ENCODE measurements around the gene MME. TPM values are rescaled to one million over a fixed set of nuclear protein-coding genes. Genes with fewer than 3 reads are reported as not detected.
"Not testable (repeated sequence)": the region's sequence is repeated elsewhere in the genome, so short reads cannot be mapped to it uniquely, and the experiment has no call there.

MME gene
- total RNA-seq, 1 experiment from 2014 or later: 19.5 TPM

DNA sequence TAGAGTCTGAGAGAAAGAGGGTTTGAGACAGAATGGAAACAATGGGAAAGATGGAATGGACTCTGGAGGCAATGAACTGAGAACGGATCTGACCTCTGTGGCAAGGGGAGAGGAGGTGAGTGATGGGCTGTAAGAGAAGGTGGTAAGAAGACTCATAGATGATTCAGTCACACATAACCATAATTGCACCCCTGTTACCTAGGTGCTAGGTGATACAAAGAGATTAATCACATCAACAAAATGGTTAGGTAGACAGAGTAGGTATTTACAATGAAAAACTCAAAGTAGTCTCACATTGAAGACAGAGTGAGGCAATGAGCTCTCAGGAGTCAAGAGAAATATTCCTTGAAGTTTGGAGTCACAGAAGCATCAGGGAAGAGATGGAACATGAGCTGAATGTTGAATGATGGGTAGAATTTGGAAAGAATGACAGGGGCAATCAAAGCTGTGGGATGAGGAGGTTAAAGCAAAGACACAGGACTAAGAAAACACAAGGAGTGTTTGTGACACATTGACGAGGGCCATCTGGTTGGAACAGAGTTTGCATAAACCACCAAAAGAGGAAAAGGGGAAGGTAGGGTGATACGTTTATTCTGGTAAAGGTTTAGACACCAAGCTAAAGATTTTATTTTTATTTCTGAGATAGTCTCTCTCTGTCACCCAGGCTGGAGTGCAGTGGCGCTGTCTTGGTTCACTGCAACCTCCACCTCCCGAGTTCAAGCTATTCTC lies 32.7 kb downstream of the MME start:
- DNase-seq (ENCODE audit: low read depth, low spot score): no peak

DNA sequence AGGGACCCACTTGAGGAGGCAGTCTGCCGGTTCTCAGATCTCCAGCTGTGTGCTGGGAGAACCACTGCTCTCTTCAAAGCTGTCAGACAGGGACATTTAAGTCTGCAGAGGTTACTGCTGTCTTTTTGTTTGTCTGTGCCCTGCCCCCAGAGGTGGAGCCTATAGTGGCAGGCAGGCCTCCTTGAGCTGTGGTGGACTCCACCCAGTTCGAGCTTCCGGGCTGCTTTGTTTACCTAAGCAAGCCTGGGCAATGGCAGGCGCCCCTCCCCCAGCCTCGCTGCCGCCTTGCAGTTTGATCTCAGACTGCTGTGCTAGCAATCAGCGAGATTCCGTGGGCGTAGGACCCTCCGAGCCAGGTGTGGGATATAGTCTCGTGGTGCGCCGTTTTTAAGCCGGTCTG lies 44.6 kb downstream of the MME start:
- DNase-seq (ENCODE audit: low read depth, low spot score); in situ Hi-C loops (cut with HindIII; ENCODE audit: low pct_unique_long_range_greater_than_20kb, low sequenced_read_pairs): not testable (repeated sequence)

More for the DNA sequence above, 32.7 kb downstream of the MME start:
- in situ Hi-C loops (cut with HindIII; ENCODE audit: low pct_unique_long_range_greater_than_20kb, low sequenced_read_pairs): no loop called here

DNA sequence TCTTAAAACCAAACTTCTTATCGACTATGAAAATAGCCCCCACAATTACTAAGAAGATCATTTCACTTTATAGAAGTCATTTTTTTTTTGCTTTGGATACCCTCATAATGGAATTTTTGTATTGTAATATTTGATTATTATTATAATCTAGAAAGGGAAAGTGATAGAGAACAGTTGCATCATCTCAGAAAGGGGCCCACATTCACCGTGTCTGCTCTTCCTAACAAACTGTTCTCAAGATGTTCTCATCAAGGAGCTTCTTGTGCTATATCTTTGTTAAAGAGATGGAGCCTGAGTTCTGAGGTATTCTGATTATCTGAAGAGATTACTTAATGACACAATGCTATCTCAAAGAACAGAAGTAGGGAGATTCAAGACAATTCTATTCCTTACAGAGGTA lies 49.3 kb downstream of the MME start:
- in situ Hi-C loops (cut with HindIII; ENCODE audit: low pct_unique_long_range_greater_than_20kb, low sequenced_read_pairs): no loop called here

DNA sequence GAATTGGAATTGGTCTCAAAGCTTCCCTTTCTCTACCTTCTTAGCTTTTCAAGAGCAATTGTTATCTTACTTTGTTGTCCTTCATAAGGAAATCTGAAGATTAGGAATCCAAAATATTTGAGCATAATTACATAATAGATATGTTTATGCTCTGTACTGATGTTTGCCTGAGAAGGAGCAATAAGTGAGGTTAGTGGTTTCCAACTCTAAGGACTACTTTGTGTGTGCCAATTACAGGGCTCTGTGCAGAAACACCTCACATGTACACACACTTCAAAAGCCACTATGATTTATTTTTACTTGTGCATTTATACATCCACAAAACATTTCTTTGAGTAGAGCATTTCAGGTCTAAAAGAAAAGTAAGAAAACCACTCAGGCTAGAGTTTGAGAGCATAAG lies 49.9 kb downstream of the MME start:
- in situ Hi-C loops (cut with HindIII; ENCODE audit: low pct_unique_long_range_greater_than_20kb, low sequenced_read_pairs): no loop called here
- no peak for DNase-seq (ENCODE audit: low read depth, low spot score)

More for the DNA sequence above, 49.3 kb downstream of the MME start:
- no peak for DNase-seq (ENCODE audit: low read depth, low spot score)

DNA sequence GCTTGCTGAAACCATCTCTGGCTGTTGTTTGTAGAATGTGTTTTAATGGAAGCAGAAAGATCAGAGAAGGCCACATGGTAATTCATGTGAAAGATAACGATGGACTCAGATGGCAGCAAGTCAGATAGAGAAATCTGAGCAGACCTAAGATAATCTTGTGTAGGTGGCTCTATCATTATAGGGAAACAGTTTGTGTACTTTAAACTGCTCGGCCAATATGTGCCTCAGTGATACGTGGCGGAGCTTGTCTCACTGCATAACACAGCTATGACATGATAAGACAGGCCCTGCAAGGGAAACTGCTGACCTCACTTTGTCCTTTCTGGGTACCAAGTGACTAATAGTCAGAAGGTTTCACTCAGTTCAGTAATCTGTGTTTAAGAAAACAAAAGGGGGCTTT lies 51.0 kb downstream of the MME start:
- peak; percentile 14 for DNase-seq (ENCODE audit: low read depth, low spot score)
- in situ Hi-C loops (cut with HindIII; ENCODE audit: low pct_unique_long_range_greater_than_20kb, low sequenced_read_pairs): no loop called here

DNA sequence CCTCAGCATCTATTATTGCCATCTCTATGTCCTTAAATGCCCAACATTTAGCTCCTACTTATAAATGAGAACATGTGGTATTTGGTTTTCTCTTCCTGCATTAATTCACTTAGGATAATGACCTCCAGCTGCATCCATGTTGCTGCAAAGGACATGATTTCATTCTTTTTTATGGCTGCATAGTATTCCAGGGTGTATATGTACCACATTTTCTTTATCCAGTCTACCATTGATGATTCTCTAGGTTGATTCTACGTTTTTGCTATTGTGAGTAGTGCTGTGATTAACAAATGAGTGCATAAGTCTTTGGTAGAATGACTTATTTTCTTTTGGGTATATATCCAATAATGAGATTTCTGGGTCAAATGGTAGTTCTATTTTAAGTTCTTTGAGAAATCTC lies 54.2 kb downstream of the MME start:
- in situ Hi-C loops (cut with HindIII; ENCODE audit: low pct_unique_long_range_greater_than_20kb, low sequenced_read_pairs): not testable (repeated sequence)

DNA sequence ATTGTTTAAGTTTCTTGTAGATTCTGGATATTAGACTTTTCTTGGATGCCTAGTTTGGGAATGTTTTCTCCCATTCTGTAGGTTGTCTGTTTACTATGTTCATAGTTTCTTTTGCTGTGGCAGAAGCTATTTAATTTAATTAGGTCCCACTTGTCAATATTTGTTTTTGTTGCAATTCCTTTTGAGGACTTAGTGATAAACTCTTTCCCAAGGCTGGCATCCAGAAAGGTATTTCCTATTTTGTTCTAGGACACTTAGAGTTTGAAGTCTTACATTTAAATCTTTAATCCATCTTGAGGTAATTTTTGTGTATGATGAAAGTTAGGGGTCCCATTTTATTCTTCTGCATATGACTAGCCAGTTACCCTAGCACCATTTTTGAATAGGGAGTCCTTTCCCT lies 54.9 kb downstream of the MME start:
- in situ Hi-C loops (cut with HindIII; ENCODE audit: low pct_unique_long_range_greater_than_20kb, low sequenced_read_pairs): no loop called here

More for the DNA sequence above, 54.2 kb downstream of the MME start:
- not testable (repeated sequence) for DNase-seq (ENCODE audit: low read depth, low spot score)

DNA sequence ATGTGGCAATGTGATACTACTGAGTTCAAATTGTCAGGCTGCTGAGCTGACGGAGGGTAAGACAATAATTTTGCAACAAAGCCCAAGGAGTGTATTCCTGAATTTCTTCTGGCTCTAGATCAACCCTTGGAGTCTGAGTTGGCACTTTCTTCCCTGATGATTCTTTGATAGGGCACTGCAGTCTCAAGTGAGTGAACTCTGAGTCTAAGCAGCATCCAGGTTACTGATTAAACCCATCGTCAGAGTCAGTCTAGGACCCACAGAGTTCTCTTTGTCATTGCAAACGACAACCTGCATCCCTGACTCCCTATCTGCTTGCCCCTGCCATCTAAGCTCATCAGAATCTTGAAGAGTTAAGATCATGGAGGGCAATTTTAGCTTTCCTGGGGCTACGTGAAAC lies 58.6 kb downstream of the MME start:
- in situ Hi-C loops (cut with HindIII; ENCODE audit: low pct_unique_long_range_greater_than_20kb, low sequenced_read_pairs): no loop called here
- DNase-seq (ENCODE audit: low read depth, low spot score): no peak

More for the DNA sequence above, 54.9 kb downstream of the MME start:
- DNase-seq (ENCODE audit: low read depth, low spot score): no peak

DNA sequence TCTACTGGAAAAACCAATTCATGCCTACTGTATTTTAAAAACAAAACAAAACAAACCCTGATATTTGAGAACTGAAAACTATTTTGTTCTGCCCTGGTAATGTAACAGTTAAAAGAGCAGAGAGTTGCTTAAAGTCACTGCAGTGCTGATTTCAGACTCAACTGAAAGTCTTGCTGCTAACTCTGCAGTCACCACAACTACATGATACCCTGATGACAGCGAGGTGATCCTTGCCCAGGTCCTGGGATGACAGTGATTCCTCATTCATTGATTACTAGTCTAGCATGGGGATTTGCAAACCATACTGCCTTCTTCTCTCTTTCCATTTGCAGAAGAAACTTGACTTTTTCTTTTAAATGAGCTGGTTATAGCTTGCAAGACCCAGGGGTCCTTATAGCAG lies 67.5 kb downstream of the MME start:
- DNase-seq (ENCODE audit: low read depth, low spot score): no peak

DNA sequence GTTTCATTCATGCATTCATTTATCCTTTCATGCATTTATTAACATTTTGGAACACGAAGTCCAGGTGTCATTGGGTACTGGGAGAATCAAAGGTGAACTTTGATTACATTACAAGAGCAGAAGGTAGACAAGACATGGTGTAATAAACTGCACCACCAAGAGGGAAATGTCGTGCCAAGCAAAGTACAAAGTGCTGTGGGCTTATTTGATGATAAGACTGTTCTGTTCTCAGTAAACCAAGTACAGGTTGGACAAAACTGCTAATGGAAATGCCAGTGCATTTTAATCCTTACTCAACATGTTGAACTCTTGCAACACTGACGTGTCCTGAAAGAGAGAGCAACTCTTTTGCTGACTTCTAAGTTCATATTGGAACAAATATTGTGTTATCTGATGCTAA lies 69.4 kb downstream of the MME start:
- DNase-seq (ENCODE audit: low read depth, low spot score): no peak
- in situ Hi-C loops (cut with HindIII; ENCODE audit: low pct_unique_long_range_greater_than_20kb, low sequenced_read_pairs): no loop called here

More for the DNA sequence above, 67.5 kb downstream of the MME start:
- in situ Hi-C loops (cut with HindIII; ENCODE audit: low pct_unique_long_range_greater_than_20kb, low sequenced_read_pairs): no loop called here

DNA sequence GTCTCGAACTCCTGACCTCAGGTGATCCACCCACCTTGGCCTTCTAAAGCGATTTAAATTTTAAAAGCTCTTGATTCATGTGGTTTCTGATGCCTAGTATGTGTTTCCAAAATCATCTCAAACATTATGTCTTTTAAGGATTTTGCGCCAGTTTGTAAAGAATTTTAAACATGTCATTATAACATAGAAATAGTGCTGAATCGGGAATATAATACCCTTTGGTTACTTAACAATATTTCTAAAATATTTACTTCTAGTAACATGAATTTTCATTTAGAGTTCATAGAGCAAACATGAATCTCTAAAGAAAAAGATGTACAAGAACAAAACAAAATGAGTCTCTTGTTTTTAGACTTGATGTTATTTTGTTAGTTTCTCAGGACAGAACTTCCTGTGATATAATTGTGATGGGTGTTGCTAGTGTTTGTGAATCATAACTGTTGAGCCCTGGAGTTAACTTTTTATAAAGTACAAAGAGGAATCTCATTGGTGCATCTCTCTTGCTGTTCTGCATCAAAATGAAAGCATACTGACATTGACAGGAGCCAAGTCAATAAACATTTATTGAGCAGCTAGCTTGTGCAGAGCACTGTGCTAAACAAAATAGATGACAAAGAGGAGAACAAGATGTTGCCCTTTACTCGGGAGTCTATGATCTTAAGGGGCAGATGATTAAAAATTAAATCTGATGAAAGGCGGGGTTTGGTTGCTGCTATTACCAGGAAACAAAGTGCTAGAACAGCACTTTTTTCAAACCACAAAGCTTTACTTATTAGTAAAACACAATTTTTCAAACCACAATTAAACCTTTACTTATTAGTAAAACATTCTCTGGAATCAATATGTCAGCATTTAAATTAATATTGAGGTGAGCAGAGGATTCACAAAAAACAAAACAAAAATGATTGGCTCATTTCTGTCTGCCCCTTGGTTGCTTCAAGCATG lies 73.4 kb downstream of the MME start:
- in situ Hi-C loops (cut with HindIII; ENCODE audit: low pct_unique_long_range_greater_than_20kb, low sequenced_read_pairs): no loop called here
- DNase-seq (ENCODE audit: low read depth, low spot score): no peak

DNA sequence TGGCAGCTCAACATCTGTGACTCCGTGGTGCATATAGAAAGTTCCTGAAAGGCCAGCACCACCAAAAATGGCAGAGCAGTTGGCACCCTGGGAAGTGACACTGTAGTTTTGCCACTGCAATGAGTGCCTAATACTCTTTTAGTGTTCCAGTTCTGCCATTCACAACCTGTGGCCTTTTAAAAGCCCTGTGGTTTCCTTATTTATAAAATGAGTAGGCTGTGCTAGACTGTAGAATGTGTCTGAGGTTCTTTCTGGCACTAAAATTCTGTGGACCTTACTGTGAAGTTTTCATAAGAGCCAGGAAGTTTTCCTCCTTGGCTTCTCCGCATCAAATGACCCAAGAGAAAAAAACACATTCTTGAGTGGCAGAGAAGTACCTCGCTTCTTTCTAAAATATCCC lies 74.1 kb downstream of the MME start:
- DNase-seq (ENCODE audit: low read depth, low spot score): no peak
- in situ Hi-C loops (cut with HindIII; ENCODE audit: low pct_unique_long_range_greater_than_20kb, low sequenced_read_pairs): no loop called here

DNA sequence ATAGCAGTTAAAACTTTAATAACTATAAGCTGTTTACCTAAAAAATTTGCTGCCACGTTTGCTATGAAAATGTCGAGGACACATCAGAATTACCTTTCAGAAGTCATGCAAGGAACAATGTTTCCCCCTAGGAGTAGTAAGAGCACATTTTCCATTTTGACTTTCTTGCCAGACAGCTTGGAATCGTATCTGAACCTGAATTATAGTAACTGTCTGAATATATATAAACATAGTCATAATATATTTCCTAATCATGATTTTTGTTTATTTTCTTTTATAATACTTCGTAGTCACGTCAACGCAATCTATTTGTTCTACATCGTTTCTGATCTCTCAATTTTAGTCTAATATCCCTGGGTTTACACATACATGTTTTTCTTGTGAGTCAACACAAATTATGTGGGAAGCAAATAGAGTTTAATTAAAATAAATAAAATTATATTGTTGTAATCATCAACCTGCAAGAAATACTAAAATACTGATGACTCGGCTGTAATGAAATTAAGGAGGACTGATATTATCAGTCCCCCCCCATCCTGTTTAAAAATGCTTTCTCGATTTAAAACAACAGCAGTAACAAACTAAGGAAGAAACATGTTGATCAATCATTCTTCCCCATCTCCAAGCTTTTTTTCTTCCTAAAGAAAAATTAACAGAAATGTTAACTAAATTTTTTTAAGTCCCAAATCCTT lies 78.4 kb downstream of the MME start:
- DNase-seq (ENCODE audit: low read depth, low spot score): no peak
- in situ Hi-C loops (cut with HindIII; ENCODE audit: low pct_unique_long_range_greater_than_20kb, low sequenced_read_pairs): no loop called here

DNA sequence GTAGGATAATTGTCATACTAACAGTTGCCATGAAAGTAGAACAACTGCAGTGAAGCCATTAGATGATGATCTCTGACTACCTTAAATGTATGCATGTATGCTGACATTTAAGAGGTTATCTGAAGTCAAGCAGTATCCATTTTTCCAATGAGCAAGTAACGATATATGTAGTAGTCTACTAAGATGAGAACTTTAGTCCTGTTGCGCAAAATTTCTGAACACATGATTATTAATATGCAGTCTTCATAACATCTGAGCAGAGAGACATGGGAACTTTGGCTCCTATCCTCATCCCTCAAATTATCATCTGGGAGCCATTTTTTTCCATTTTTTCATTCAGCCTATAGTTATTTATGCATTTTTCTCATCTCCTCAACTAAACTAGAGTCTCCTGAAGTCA lies 79.2 kb downstream of the MME start:
- in situ Hi-C loops (cut with HindIII; ENCODE audit: low pct_unique_long_range_greater_than_20kb, low sequenced_read_pairs): no loop called here
- DNase-seq (ENCODE audit: low read depth, low spot score): no peak

DNA sequence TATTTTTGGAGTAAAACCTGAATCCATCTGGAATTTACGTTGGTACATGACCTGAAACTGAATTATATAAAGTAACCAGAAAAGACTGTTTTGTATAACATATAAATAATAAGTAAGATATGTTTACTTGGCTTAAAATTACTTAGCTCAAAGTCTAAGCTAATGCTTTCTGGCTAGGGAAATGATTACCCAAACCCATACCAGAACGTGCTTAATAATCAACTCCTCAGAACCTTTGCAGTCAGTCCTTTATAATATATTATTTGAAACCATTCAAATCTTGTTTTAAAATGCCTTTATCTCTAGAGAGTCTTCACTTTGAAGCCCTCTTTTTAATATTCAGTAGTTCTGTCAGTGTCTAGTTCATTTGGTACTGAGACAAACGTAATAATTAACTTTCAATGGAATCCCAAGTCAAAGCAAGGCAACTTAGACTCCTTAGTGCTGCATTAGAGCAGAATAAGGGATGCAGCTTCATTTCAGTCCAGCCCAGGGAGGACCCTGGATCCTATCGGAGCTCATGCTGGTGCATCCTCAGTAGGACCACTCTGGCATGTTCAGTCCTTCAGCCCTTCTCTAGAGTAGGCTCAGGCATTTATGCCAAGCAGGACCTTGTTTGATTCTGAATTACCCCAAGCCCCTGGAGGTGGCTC lies 81.6 kb downstream of the MME start:
- in situ Hi-C loops (cut with HindIII; ENCODE audit: low pct_unique_long_range_greater_than_20kb, low sequenced_read_pairs): no loop called here
- DNase-seq (ENCODE audit: low read depth, low spot score): no peak

DNA sequence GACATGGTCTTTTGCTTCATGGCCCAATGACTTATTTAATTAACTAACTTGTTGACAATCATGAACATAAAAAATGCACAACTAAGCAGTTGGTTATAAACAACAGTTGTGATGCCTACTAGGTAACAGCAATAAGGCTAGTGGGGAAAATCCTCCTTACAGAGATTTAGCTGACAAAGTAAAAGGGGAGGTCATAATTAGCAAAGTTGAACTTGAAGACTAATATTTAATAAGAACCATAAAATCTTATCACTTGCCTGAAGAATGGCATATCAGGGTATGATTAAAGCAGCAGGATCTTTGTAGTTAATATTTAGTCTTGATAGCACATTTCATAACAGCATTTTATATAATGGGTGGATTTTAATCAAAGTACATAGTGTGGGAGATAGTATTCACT lies 84.2 kb downstream of the MME start:
- in situ Hi-C loops (cut with HindIII; ENCODE audit: low pct_unique_long_range_greater_than_20kb, low sequenced_read_pairs): no loop called here
- DNase-seq (ENCODE audit: low read depth, low spot score): no peak

DNA sequence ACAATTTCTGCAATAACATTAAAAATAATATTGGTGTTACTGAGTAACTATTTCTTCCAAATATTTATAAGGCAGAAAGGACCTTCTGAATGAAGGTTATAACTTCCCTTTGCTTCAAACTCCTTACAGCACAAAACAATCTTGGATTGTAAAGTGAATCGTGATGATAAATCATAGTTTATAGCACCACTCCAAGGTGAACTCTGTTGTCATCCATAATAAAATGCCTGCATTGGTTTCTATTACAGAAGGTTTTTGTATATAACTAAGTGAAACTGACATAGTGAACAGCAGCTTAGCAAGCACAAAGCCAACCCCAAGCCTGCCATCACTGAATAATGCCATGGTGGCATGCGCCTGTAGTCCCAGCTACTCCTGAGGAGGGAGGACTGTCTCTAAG lies 86.3 kb downstream of the MME start:
- in situ Hi-C loops (cut with HindIII; ENCODE audit: low pct_unique_long_range_greater_than_20kb, low sequenced_read_pairs): no loop called here
- no peak for DNase-seq (ENCODE audit: low read depth, low spot score)

DNA sequence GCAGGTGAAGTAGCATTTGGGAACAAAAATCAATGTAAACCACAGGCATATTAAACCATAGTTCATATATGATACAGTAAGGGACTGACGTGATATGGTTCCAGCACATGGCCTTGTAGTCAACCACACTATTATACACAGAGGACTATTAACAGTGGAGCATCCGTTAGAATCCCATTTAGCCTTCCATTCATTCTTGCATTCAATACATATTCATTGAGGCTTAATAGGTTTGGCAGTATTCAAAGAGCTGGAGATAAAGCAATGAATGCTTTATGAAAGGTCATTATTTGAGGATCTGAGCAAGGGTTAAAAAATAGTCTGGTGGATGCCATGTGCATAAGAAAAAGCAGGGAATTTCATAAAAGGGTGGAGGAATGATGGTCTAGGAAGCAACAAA lies 89.1 kb downstream of the MME start:
- in situ Hi-C loops (cut with HindIII; ENCODE audit: low pct_unique_long_range_greater_than_20kb, low sequenced_read_pairs): no loop called here
- DNase-seq (ENCODE audit: low read depth, low spot score): no peak
